HG02970 (cell line): ENCODE data around the gene UCN.
"Not testable (repeated sequence)": the region's sequence is repeated elsewhere in the genome, so short reads cannot be mapped to it uniquely, and the experiment has no call there.

Source experiments
- ATAC-seq: cut with Tn5 transposase; IDR thresholded peaks from one replicate; pipeline ENCODE4 v1.9.1; 2021; ENCODE audit warnings: mild to moderate bottlenecking, moderate library complexity, moderate number of reproducible peaks; ENCODE audit not compliant: unreplicated experiment, low FRiP score

Gene UCN

GRCh38 chr2:27308359-27308881 is at the start of gene UCN:
TSS of gene UCN (minus strand) at chr2:27308445. CDS start at chr2:27307895, 550 bp downstream.
- ATAC-seq, result no peak

- ATAC-seq, result peak; percentile 93
These were observed 48.3 kb upstream of the UCN start, which contains the start of gene GTF3C2 for GRCh38 chr2:27356382-27357181. TSS of gene GTF3C2 (minus strand) at chr2:27356764. CDS start at chr2:27343554, 13,210 bp downstream.

DNA sequence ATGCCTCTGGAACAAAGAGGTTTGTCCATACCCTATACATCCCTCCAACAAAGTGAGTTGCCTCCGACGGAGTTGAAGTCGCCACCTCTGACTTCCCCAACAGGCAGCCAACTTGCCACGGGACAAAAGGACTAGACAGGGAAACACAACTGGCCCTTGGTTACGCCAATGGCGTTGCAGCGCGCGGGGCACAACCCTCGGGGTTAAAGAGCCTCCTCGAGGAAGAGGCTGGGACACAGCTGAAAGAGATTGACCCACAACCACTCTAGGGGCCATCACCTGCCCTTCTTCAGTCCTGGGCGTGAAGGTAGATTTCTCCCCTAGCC is 47.8 kb upstream of the UCN start:
- ATAC-seq, result peak; percentile 35

GRCh38 chr2:27354597-27354927 is 46.3 kb upstream of the UCN start:
- no peak for ATAC-seq

- ATAC-seq, result no peak
These were observed 45.7 kb upstream of the UCN start for GRCh38 chr2:27353762-27354596.

GRCh38 chr2:27353386-27353761 is 45.1 kb upstream of the UCN start:
- not testable (repeated sequence) for ATAC-seq

- no peak for ATAC-seq
These were observed 43.8 kb upstream of the UCN start for GRCh38 chr2:27351802-27352598.

DNA sequence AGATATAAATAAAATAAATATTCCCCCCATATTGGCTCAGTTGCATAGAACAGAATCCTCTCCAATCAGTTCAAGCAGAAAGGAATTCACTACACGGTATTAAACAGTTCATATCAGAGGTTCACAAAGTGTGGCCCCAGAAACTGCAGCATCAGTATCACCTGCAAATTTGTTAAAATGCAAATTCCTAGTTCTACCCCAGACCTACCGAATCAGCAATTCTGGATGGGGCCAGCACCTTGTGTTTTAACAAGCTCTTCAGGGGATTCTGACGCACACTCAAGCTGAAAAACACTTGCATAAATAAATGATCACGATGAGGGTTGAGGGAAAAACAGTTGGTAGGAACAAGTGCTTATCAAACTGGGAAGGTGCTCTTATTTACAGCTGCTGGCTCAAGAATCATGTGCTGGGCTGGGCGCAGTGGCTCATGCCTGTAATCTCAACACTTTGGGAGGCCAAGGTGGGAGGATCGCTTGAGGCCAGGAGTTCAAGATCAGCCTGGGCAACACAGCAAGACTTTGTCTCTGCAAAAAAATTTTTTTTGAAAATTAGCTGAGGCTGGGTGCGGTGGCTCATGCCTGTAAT is 42.0 kb upstream of the UCN start:
- ATAC-seq, result no peak

DNA sequence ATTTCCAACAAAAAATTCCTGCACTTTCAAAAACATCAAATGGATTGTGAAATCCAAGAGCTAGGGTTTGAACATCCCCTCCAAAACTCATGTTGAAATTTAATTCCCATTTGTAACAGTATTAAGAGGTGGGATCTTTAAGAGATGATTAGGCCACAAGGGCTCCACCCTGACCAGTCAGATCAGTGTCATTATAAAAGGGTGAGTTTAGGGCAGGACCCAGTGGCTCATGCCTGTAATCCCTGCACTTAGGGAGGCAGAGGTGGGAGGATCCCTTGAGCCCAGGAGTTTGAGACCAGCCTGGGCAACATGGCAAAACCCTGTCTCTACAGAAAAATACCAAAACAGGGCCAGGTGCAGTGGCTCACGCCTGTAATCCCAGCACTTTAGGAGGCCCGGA is 39.4 kb upstream of the UCN start:
- ATAC-seq, result no peak

DNA sequence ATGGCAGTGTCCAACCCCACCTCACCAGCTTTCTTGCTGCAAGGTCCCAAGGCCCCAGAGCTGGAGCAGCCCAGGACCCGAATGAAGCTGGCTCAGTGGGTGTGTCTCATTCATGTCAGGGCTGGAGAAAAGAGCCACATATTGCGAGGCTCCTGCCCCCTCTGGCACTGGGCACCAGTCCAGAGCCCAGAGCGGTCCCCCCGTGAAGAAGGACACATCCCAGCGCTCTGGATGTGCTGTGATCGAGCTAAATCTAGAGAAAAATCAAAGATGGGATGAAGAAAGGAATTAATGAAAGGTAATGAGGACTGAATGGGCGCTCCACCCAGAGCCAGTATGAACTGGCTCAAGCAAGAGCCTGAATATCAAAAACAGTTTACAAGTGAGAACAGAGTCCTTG is 27.9 kb upstream of the UCN start:
- no peak for ATAC-seq

DNA sequence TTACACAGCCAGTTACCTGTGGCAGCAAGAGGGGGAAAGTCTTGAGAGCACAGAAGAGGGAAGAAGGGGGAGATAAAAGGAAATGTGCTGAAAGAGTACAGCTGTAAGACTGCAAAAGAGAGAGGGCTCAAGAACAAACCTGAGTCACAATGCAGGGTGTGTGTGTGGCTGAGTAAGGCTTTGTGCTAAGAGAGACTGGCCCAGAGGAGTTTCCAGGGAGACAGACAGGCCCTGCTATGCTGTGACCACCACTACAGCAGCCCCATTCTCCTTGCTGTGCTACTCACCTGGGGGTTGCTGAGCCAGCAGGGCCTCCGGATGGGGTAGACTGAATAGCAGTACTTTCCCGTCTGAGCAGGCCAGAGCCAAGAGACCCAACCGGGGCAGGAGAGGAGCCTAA is 27.1 kb upstream of the UCN start:
- ATAC-seq, result no peak

DNA sequence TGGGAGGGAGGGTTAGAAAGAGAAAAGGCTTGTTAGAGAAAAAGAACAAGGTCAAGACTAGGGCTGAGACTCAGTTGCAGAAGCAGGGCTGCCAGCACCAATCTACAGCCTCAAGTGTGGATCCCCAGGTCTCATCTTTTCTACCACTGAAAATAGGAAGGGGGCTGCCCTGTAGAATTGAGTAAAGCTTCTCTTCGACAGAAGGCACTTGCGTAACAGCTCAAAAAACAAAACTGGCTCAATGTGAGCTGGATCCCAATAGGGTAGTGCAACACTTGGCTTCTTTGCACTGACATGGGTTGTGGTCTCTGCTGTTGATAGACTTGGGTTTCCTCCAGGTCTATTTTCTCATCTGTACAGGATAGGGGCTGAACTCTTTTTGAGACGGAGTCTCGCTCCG is 16.5 kb upstream of the UCN start:
- no peak for ATAC-seq

GRCh38 chr2:27323596-27324285 is 15.5 kb upstream of the UCN start:
- ATAC-seq, result no peak

DNA sequence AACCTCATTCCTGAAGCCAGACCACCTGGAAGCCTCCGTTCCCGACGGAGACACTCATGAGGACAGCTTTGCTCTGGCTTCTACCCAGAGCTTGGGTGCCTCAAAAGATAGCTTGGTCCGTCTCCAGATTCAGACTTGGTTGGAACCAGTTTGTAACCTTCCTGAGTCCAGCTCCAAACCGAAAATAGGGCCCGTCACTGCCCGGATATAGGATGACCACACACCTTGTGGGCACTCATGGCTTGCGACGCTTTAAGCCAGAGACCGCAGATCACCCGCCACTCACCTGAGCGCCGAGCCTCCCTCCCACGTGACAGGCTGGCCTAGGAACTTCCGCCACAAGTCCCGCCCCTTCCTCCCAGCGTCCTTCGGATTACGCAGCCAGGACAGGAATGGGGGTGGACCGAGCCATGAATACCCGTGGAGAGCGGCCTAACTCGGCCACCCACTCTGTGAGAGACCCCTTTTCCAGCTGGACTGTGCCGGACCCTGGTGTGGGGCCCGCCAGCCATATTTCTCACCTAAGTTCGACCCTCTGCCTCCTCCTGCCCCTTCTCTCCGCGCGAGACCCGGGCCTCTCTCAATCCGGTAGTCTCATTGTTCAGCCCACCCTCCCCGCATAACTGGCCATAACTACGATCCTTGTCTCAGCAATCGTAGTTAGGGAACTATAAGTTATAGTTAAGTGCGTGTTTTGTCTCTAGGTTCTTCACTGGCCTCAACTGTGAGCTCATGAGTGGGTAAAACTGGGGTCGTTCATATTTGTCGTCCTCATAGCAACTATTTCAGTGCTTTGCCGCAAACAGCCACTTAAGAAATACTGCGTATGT is 14.7 kb upstream of the UCN start, which contains the start of gene MPV17:
MPV17 (minus strand) TSS at position 332 of the 830 bp plus-strand sequence. CDS start 580 bp downstream, outside the sequence.
- peak; percentile 86 for ATAC-seq

DNA sequence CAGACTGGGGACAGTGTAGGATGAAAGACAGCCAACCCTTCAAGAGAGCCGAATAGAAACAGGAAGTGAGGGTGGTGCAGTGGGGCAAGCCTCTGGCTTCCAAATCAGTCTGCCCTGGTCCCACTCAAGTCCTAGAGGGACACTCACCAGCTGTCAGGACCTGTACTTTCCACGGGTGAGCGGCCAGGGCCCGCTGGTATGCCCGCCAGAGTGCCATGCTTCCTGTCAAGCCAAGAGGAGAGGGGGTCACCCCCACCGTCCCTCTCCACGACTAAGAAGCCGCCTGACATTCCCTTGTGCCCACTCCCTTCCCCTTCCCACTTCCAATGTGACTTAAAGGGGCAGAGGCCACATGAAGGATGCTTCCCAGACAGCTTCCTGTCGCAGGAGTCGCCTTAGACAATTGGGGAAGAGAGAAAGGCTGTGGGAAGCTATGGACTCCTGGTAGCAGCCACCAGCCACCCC is 14.1 kb upstream of the UCN start:
- no peak for ATAC-seq

DNA sequence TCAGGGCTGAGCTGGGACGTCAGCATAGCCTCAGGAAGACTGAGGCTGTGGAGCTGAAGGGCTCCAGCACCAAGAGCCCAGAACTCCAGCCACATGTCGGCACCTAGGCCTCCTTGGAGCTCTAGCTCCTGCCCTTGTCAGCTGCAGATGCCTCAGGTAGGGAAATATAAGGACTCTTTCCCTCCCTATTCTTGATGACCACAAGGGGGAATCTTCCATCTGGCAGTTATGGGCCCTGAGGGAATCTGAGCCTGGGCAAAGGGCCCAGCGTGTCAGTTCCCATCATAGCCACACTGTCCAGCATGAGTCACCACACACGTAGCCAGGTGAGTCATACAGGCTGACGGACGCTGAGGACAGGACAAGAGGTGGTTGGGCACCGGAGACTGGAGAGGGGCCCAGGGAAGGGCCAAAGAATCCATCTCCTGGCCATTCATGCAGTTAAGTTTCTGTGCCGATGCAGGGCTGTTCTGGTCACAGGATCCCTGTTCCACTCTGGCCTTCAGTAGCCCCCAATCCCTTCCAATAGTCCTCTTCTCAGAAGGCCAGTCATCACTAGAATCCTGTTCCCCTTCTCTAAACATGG is 12.8 kb upstream of the UCN start:
- no peak for ATAC-seq

DNA sequence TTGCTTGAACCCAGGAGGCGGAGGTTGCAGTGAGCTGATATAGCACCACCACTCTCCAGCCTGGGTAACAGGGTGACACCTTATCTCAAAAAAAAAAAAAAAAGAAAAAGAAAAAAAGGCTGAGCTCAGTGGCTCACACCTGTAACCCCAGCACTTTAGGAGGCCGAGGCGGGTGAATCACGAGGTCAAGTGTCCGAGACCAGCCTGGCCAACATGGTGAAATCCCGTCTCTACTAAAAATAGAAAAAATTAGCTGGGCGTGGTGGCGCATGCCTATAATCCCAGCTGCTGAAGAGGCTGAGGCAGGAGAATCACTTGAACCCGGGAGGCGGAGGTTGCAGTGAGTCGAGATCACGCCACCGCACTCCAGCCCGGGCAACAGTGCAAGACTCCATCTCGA is 11.6 kb upstream of the UCN start:
- not testable (repeated sequence) for ATAC-seq

DNA sequence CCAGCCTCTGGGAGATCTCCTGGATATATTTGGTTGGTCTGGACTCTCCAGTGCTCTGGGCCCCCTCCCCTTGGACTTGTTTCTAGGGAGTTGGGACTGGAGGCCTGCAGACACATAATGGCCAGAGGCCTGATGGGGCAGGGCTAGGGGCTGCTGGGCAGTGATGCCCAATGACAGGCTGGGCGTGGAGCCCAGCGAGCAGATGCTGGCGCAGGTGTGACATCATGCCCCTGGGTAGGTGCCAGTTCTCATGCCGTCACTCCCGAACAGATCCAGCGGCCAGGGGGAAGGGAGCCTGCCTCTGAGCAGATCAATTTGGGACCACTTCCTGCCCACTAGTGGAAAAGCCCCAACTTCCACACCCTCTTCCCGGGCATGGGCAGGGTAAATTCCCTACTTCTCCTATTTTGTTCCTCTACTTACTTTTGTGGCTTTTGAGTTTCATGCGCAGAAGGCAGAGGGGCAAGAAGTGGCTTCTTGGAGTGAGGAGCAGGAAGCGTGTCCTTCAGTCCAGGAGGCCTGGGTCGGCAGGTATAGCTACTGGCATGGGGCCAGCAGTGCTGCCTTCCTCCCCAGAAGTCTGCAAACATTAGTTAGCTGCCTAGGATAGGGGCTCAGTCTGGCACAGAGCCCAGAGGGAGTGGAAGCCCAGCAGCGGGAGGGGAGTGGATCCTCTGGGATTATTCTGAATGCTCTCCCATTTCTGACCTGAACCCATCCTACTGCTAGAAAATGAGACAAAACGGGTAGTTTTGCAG is 8.6 kb upstream of the UCN start:
- no peak for ATAC-seq
